ENCODE results near the gene CCND1.

Gene CCND1

GRCh38 chr11:69642913-69643632 lies 2.1 kb downstream of the CCND1 start:
- Histone ChIP-seq H3K4me1 (ENCODE audit: insufficient read depth, low read length) (peaks cover 14% of the 10 kb centered on the region; the same call in 1 of the 2 replicates), H3K36me3 (ENCODE audit: insufficient read depth, low read length) (peaks cover 47% of the 10 kb centered on the region), H3K4me3 (ENCODE audit: low read length) (peak overlapping the region; percentile 80), H3K9ac (ENCODE audit: low read depth, low read length) (peak overlapping the region; percentile 66; the same call in 1 of the 2 replicates), H3K27ac (ENCODE audit: low read depth, low read length) (peak overlapping the region; percentile 41; the same call in 1 of the 2 replicates), H3K9me3 (ENCODE audit: insufficient read depth, low read depth, low read length) (no peaks in the 10 kb centered on the region), H3K27me3 (ENCODE audit: insufficient read depth, low read length) (peaks cover 5% of the 10 kb centered on the region; the same call in 1 of the 2 replicates)
- 1% methylated on average over 81 of the region's 81 CpGs for WGBS

DNA sequence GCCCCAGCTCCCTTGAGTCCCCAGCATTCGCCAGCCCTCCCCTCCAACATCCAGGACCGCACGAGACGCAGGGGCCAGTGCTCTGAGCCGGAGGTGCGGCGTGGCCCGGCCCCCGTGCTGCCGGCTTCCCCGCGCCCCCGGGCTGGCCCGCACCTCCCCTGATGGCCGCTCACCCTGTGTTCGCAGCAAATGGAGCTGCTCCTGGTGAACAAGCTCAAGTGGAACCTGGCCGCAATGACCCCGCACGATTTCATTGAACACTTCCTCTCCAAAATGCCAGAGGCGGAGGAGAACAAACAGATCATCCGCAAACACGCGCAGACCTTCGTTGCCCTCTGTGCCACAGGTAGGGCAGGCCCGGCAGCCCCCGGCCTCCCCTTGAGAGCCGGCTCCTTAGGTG lies 2.7 kb downstream of the CCND1 start:
- H3K4me3 ChIP-seq (ENCODE audit: low read length) = peak overlapping the region; percentile 80
- H3K9ac ChIP-seq (ENCODE audit: low read depth, low read length) = peak overlapping the region; percentile 66; the same call in 1 of the 2 replicates
- H3K27ac ChIP-seq (ENCODE audit: low read depth, low read length) = no peak overlapping the region

GRCh38 chr11:69644071-69644961 lies 3.4 kb downstream of the CCND1 start:
- Histone ChIP-seq H3K36me3 (ENCODE audit: insufficient read depth, low read length) (peaks cover 59% of the 10 kb centered on the region), H3K4me3 (ENCODE audit: low read length) (peak overlapping the region; percentile 80; the same call in 1 of the 2 replicates), H3K9ac (ENCODE audit: low read depth, low read length) (no peak overlapping the region), H3K27me3 (ENCODE audit: insufficient read depth, low read length) (peaks cover 5% of the 10 kb centered on the region; the same call in 1 of the 2 replicates), H3K27ac (ENCODE audit: low read depth, low read length) (peak overlapping the region; percentile 18; the same call in 1 of the 2 replicates), H3K4me1 (ENCODE audit: insufficient read depth, low read length) (peaks cover 14% of the 10 kb centered on the region; the same call in 1 of the 2 replicates), H3K9me3 (ENCODE audit: insufficient read depth, low read depth, low read length) (no peaks in the 10 kb centered on the region)
- 87% methylated on average over 24 of the region's 24 CpGs for WGBS

More for the DNA sequence above, 2.7 kb downstream of the CCND1 start:
- H3K27me3 ChIP-seq (ENCODE audit: insufficient read depth, low read length) = peaks cover 5% of the 10 kb centered on the region; the same call in 1 of the 2 replicates
- peaks cover 52% of the 10 kb centered on the region for H3K36me3 ChIP-seq (ENCODE audit: insufficient read depth, low read length)
- WGBS = 73% methylated on average over 27 of the region's 27 CpGs
- peaks cover 14% of the 10 kb centered on the region; the same call in 1 of the 2 replicates for H3K4me1 ChIP-seq (ENCODE audit: insufficient read depth, low read length)
- no peaks in the 10 kb centered on the region for H3K9me3 ChIP-seq (ENCODE audit: insufficient read depth, low read depth, low read length)

DNA sequence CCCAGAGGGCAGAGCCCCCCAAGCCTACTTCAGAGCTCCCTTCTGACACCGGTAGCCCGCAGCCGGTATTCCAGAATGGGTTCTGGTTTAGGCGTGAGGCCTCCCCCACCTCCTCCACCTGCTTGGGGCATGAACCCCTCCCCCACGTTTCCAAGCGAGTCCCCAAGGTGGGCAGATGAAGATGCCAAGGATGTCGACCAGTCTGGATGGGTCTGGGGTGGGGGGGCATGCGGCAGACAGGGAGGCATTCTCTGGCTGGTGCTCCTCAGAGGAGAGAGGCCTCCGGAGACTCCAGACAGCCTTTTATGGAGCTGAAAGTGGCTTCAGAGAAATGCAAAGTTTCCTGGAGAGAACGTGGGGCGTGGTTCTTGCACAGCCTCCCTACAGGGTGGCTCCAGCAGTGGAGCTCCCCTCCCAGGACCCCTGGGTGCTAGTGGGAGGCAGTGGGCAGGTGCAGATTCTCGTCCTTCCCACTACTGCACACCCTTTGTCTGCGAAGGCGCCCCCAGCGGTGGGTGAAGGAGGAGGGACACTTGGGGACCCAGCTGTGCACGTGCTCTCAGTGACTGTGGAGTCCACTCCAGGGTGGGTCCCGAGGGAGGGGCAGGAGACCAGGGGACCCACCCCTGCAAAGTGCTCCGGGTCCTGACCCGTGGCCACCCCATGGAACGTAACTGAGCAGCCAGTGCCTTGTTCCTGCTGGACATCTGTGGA lies 4.2 kb downstream of the CCND1 start:
- Histone ChIP-seq H3K9me3 (ENCODE audit: insufficient read depth, low read depth, low read length) (no peaks in the 10 kb centered on the region), H3K9ac (ENCODE audit: low read depth, low read length) (no peak overlapping the region), H3K27ac (ENCODE audit: low read depth, low read length) (peak overlapping the region; percentile 54; the same call in 1 of the 2 replicates), H3K4me1 (ENCODE audit: insufficient read depth, low read length) (peaks cover 8% of the 10 kb centered on the region; the same call in 1 of the 2 replicates), H3K27me3 (ENCODE audit: insufficient read depth, low read length) (peaks cover under 1% of the 10 kb centered on the region; the same call in 1 of the 2 replicates), H3K36me3 (ENCODE audit: insufficient read depth, low read length) (peaks cover 67% of the 10 kb centered on the region), H3K4me3 (ENCODE audit: low read length) (no peak overlapping the region)
- 93% methylated on average over 20 of the region's 20 CpGs for WGBS

DNA sequence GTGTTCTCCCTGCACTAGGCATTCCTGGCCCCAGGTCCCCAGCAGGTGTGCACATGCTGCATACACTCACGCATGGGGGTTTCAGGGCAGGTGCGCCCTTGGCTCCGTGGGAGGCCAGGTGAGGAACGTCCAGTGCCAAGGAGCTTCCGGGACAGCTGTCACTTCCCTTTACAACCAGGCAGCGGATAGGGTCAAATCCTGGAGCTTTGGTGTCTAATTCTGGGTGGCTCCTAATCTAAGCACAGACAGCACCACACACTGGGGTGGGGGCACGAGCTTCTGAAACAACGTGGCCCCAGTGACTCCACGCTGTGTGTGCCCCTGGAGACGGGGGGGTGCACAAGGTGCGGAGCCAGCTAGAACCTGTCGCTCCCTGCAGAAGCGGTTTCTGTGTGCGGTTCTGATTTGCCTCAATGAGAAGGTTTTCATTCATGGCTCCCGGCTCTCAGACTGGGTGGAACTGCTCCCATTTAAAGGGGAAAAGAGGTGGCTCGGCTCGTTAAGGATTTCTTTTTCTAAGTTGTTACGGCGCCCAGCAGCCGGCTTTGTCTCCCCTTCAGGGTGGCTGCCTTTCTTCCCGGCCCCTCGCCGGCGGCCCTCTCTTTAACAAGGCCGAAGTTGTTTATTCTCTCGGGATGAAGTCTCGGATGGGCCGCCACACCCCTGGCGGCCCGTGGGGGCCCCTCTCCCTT lies 5.0 kb downstream of the CCND1 start:
- Histone ChIP-seq H3K36me3 (ENCODE audit: insufficient read depth, low read length) (peaks cover 75% of the 10 kb centered on the region), H3K4me1 (ENCODE audit: insufficient read depth, low read length) (0 out of 2 replicates have a peak, but pooled peaks cover 8% of the 10 kb centered on the region), H3K9ac (ENCODE audit: low read depth, low read length) (no peak overlapping the region), H3K4me3 (ENCODE audit: low read length) (no peak overlapping the region), H3K27me3 (ENCODE audit: insufficient read depth, low read length) (no peaks in the 10 kb centered on the region), H3K27ac (ENCODE audit: low read depth, low read length) (peak overlapping the region; percentile 54; the same call in 1 of the 2 replicates), H3K9me3 (ENCODE audit: insufficient read depth, low read depth, low read length) (no peaks in the 10 kb centered on the region)
- WGBS = 88% methylated on average over 30 of the region's 30 CpGs

DNA sequence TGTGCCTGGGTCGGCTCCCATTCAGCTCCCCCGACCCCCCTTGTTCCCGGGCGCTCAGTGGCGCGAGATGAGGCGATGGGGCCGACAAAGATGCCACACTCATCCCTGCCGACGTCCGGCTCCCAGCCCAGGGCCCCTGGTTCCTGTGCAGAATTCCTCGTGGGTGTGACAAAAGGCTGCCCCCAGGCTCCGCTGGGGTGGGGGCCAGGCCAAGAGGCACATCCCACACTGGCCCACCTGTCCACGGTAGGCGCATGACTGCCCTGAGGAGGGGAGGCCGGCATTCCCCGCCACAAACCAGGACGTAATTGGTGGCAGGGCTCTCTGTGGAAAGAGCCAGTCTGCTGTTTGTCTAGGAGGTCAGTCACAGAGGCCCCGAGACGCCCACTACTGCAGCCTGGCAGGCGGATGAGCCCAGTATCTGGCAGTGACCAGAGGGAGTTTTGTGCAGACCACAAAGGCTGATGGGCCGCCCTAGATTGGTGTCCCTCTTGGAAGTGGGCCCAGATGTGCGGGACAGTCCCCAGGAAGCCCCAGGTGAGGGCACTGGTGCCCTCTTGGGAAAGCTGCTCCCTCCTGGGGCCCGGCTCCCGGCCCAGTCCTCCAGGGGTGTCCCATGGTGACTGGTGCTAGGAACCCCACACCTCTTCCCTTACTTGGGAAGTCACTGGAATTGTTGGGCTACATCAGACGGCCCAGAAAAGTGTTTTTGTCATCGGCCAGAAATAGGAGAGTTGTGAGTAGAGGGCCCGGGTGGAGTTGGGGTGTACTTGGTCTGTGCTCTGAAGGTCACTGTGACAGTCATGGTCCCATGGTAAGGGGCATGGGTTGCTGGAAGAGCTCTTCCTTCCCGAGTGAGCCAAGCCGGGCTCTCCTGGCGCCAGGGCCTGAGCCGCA lies 5.8 kb downstream of the CCND1 start:
- Histone ChIP-seq H3K27me3 (ENCODE audit: insufficient read depth, low read length) (no peaks in the 10 kb centered on the region), H3K9ac (ENCODE audit: low read depth, low read length) (no peak overlapping the region), H3K4me1 (ENCODE audit: insufficient read depth, low read length) (0 out of 2 replicates have a peak, but pooled peaks cover 8% of the 10 kb centered on the region), H3K9me3 (ENCODE audit: insufficient read depth, low read depth, low read length) (no peaks in the 10 kb centered on the region), H3K36me3 (ENCODE audit: insufficient read depth, low read length) (peaks cover 83% of the 10 kb centered on the region), H3K4me3 (ENCODE audit: low read length) (no peak overlapping the region), H3K27ac (ENCODE audit: low read depth, low read length) (peak overlapping the region; percentile 49; the same call in 1 of the 2 replicates)
- WGBS = 93% methylated on average over 32 of the region's 32 CpGs

GRCh38 chr11:69647390-69647748 lies 6.4 kb downstream of the CCND1 start:
- Histone ChIP-seq H3K4me3 (ENCODE audit: low read length) (no peak overlapping the region), H3K36me3 (ENCODE audit: insufficient read depth, low read length) (peaks cover 90% of the 10 kb centered on the region), H3K27ac (ENCODE audit: low read depth, low read length) (no peak overlapping the region), H3K9ac (ENCODE audit: low read depth, low read length) (no peak overlapping the region), H3K27me3 (ENCODE audit: insufficient read depth, low read length) (no peaks in the 10 kb centered on the region), H3K9me3 (ENCODE audit: insufficient read depth, low read depth, low read length) (no peaks in the 10 kb centered on the region), H3K4me1 (ENCODE audit: insufficient read depth, low read length) (0 out of 2 replicates have a peak, but pooled peaks cover 8% of the 10 kb centered on the region)
- 92% methylated on average over 11 of the region's 11 CpGs for WGBS

DNA sequence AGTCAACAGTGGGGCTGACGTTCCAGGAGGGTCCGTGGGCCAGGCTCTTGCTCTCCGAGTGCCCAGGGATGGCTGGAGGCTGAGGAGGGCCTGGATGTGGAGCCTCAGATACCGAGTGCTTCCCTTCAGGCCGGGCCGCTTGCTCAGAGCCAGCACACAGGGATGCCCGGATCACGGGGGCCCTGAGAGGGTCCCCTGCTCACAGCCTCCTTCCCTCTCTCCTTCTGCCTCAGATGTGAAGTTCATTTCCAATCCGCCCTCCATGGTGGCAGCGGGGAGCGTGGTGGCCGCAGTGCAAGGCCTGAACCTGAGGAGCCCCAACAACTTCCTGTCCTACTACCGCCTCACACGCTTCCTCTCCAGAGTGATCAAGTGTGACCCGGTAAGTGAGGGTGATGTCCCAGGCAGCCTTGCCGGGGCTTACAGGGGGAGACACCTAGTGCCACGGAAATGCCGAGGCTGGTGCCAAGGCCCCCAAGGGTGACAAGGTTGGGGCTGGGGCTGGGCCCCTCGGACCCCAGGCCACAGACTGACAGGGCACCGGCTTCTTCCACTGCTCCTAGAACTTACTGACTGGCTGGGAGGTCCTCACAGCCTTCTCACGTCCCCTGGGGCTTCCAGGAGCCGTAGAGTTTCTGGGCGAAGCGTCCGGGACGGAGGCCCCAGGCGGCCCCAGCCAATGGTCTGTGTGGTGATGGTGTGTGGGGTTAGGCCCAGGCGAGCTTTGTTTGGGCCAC lies 7.0 kb downstream of the CCND1 start:
- no peaks in the 10 kb centered on the region for H3K9me3 ChIP-seq (ENCODE audit: insufficient read depth, low read depth, low read length)
- 0 out of 2 replicates have a peak, but pooled peaks cover 8% of the 10 kb centered on the region for H3K4me1 ChIP-seq (ENCODE audit: insufficient read depth, low read length)
- H3K9ac ChIP-seq (ENCODE audit: low read depth, low read length) = no peak overlapping the region
- no peaks in the 10 kb centered on the region for H3K27me3 ChIP-seq (ENCODE audit: insufficient read depth, low read length)
- peaks cover 95% of the 10 kb centered on the region for H3K36me3 ChIP-seq (ENCODE audit: insufficient read depth, low read length)
- WGBS = 96% methylated on average over 28 of the region's 28 CpGs
- H3K27ac ChIP-seq (ENCODE audit: low read depth, low read length) = peak overlapping the region; percentile 49; the same call in 1 of the 2 replicates
- H3K4me3 ChIP-seq (ENCODE audit: low read length) = no peak overlapping the region

All from HUES64 (cell line).